H1 (cell line): ENCODE results near the gene SOX12. TPM values are rescaled to one million over a fixed set of nuclear protein-coding genes. Genes with fewer than 3 reads are reported as not detected.
A peak's percentile ranks its signal among the peaks of the same experiment; 100 is the strongest.

Source experiments
- CTCF ChIA-PET: fragments of 300-600 bp; sonication (Branson Sonifier 250); formaldehyde crosslinking; loops from one replicate; lab custom pipeline; 2021; ENCODE audit not compliant: partially characterized antibody; lab: Charles Lee
- POLR2A ChIA-PET: fragments of 300-600 bp; sonication (Branson Sonifier 250); formaldehyde crosslinking; loops from one replicate; lab custom pipeline; 2021; ENCODE audit warnings: inconsistent platforms; ENCODE audit not compliant: partially characterized antibody; lab: Charles Lee
- DNase-seq, 2 experiments: peaks; one replicate each; pipeline versions ENCODE4 v3.0.0 to v3.0.0-alpha.2; 2010 to 2022; ENCODE audit warnings: low spot score in 2 of 2, low read depth in 1 of 2, mixed read lengths in 1 of 2
- FAIRE-seq: peaks from 2 replicates; lab custom pipeline; 2011; peaks lifted over from hg19 to GRCh38; lab: Jason Lieb, UNC
- H2AFZ ChIP-seq: 2 replicates; pipeline ENCODE4 v1.8.1; 2012; ENCODE audit warnings: low read length, inconsistent platforms
- H2AK5ac ChIP-seq: 2 replicates; pipeline ENCODE4 v1.6.1; 2013; ENCODE audit warnings: low read depth, low read length
- H2BK120ac ChIP-seq: replicated peaks from 2 replicates; pipeline ENCODE3; 2013; ENCODE audit warnings: low read depth, low read length, inconsistent platforms
- H2BK12ac ChIP-seq: 2 replicates; pipeline ENCODE4 v1.6.1; 2013; ENCODE audit warnings: low read depth, low read length
- H2BK15ac ChIP-seq: 2 replicates; pipeline ENCODE4 v1.6.1; 2013; ENCODE audit warnings: low read length
- H2BK20ac ChIP-seq: 2 replicates; pipeline ENCODE4 v1.6.1; 2013; ENCODE audit warnings: low read length
- H2BK5ac ChIP-seq: 2 replicates; pipeline ENCODE4 v1.6.1; 2013; ENCODE audit warnings: low read depth, low read length
- H3K14ac ChIP-seq: 2 replicates; pipeline ENCODE4 v1.6.1; 2013; ENCODE audit warnings: inconsistent platforms; ENCODE audit not compliant: insufficient read length
- H3K18ac ChIP-seq: 2 replicates; pipeline ENCODE4 v1.6.1; 2013; ENCODE audit warnings: low read length; ENCODE audit errors: extremely low read depth
- H3K23ac ChIP-seq: 2 replicates; pipeline ENCODE4 v1.6.1; 2013; ENCODE audit warnings: inconsistent platforms; ENCODE audit not compliant: insufficient read length
- H3K23me2 ChIP-seq: 2 replicates; pipeline ENCODE4 v1.6.1; 2013; ENCODE audit warnings: low read depth, low read length
- H3K27ac ChIP-seq: 2 replicates; pipeline ENCODE4 v1.6.1; 2011; ENCODE audit warnings: low read depth, low read length, inconsistent platforms
- H3K27me3 ChIP-seq, 4 experiments: replicated peaks in 1 of 4; 1 replicate in 1 of 4; 2 replicates in 3 of 4; pipeline versions ENCODE4 v1.6.1 to v1.8.1; 2011 to 2013; ENCODE audit warnings: low read length in 3 of 4, mild to moderate bottlenecking in 3 of 4, inconsistent platforms in 2 of 4, mixed read lengths in 2 of 4, moderate library complexity in 1 of 4; ENCODE audit not compliant: control insufficient read depth in 3 of 4, insufficient read depth in 3 of 4; ENCODE audit errors: extremely low read depth in 1 of 4
- H3K36me3 ChIP-seq, 4 experiments: 2 replicates each; pipeline versions ENCODE4 v1.6.1 to v1.8.1; 2011 to 2013; ENCODE audit warnings: mild to moderate bottlenecking in 4 of 4, low read length in 3 of 4, moderate library complexity in 2 of 4, control low read depth in 1 of 4, inconsistent platforms in 1 of 4; ENCODE audit not compliant: insufficient read depth in 4 of 4, control insufficient read depth in 2 of 4
- H3K4ac ChIP-seq: replicated peaks from 2 replicates; pipeline ENCODE3; 2013; ENCODE audit warnings: low read length, low read depth, mixed read lengths, inconsistent platforms; ENCODE audit not compliant: insufficient read length
- H3K4me1 ChIP-seq, 4 experiments: replicated peaks in 1 of 4; 1 replicate in 1 of 4; 2 replicates in 3 of 4; pipeline versions ENCODE4 v1.6.1 to v1.8.1; 2011 to 2013; ENCODE audit warnings: low read length in 3 of 4, inconsistent platforms in 2 of 4, mixed read lengths in 1 of 4; ENCODE audit not compliant: insufficient read depth in 4 of 4, control insufficient read depth in 3 of 4
- H3K4me2 ChIP-seq, 2 experiments: 2 replicates each; pipeline versions ENCODE4 v1.6.1 to v1.8.1; 2011 to 2013; ENCODE audit warnings: low read depth in 2 of 2, low read length in 2 of 2, control low read depth in 1 of 2, inconsistent platforms in 1 of 2, mild to moderate bottlenecking in 1 of 2; ENCODE audit not compliant: insufficient read depth in 1 of 2
- H3K4me3 ChIP-seq, 4 experiments: fragments of 200-600, 300-600 bp in 1 of 4; sonication (generic), shearing (Covaris generic), sonication (Bioruptor Twin) in 1 of 4; 2 replicates each; pipeline versions ENCODE4 v1.5.1 to v1.8.1; 2011 to 2016; ENCODE audit warnings: low read length in 4 of 4, low read depth in 3 of 4, control low read depth in 2 of 4, inconsistent platforms in 2 of 4, mild to moderate bottlenecking in 2 of 4, mixed read lengths in 1 of 4, moderate library complexity in 1 of 4; ENCODE audit not compliant: insufficient read depth in 2 of 4; ENCODE audit errors: extremely low read depth in 1 of 4
- H3K56ac ChIP-seq: replicated peaks from 2 replicates; pipeline ENCODE3; 2013; ENCODE audit warnings: low read depth, mild to moderate bottlenecking, mixed read lengths, low read length, inconsistent platforms; ENCODE audit not compliant: insufficient read length
- H3K79me1 ChIP-seq: 2 replicates; pipeline ENCODE4 v1.6.1; 2013; ENCODE audit warnings: low read depth, low read length, control low read depth
- H3K79me2 ChIP-seq, 2 experiments: 2 replicates each; pipeline versions ENCODE4 v1.6.1 to v1.8.1; 2012 to 2013; ENCODE audit warnings: low read length in 2 of 2, mild to moderate bottlenecking in 2 of 2, inconsistent platforms in 1 of 2; ENCODE audit not compliant: insufficient read depth in 2 of 2, control insufficient read depth in 1 of 2
- H3K9ac ChIP-seq, 4 experiments: replicated peaks in 1 of 4; 1 replicate in 1 of 4; 2 replicates in 3 of 4; pipeline versions ENCODE4 v1.6.1 to v1.8.1; 2011 to 2013; ENCODE audit warnings: low read depth in 3 of 4, low read length in 3 of 4, control low read depth in 2 of 4, mild to moderate bottlenecking in 2 of 4, moderate library complexity in 2 of 4, inconsistent platforms in 1 of 4; ENCODE audit errors: extremely low read depth in 1 of 4
- H3K9me3 ChIP-seq, 2 experiments: 2 replicates each; pipeline versions ENCODE4 v1.6.1 to v1.8.1; 2012 to 2013; ENCODE audit warnings: mild to moderate bottlenecking in 2 of 2, moderate library complexity in 2 of 2, control low read depth in 1 of 2, inconsistent platforms in 1 of 2, low read depth in 1 of 2, low read length in 1 of 2, mixed read lengths in 1 of 2; ENCODE audit not compliant: insufficient read depth in 2 of 2
- H4K20me1 ChIP-seq, 2 experiments: replicated peaks in 1 of 2; 2 replicates each; pipeline versions ENCODE3 to v1.8.1; 2011 to 2013; ENCODE audit warnings: inconsistent platforms in 2 of 2, low read length in 2 of 2, mild to moderate bottlenecking in 1 of 2; ENCODE audit not compliant: insufficient read depth in 2 of 2, control insufficient read depth in 1 of 2
- H4K5ac ChIP-seq: 2 replicates; pipeline ENCODE4 v1.6.1; 2013; ENCODE audit warnings: low read length, low read depth, mixed read lengths, inconsistent platforms; ENCODE audit not compliant: insufficient read length
- H4K8ac ChIP-seq: 2 replicates; pipeline ENCODE4 v1.8.0; 2013; ENCODE audit warnings: mild to moderate bottlenecking, moderate library complexity, low read length, inconsistent platforms; ENCODE audit not compliant: insufficient read depth; ENCODE audit errors: extremely low read depth
- H4K91ac ChIP-seq: replicated peaks from 2 replicates; pipeline ENCODE3; 2013; ENCODE audit warnings: low read length, mixed read lengths, inconsistent platforms; ENCODE audit not compliant: insufficient read length
- BACH1 ChIP-seq: IDR thresholded peaks from 2 replicates; pipeline ENCODE4 v1.6.1; 2012; ENCODE audit warnings: low read length, improper control_type of control experiment
- CEBPB ChIP-seq: IDR thresholded peaks from 2 replicates; pipeline ENCODE4 v1.6.1; 2012; ENCODE audit warnings: low read depth, low read length
- CREB1 ChIP-seq: IDR thresholded peaks from 2 replicates; pipeline ENCODE4 v1.6.1; 2012; ENCODE audit warnings: inconsistent platforms
- GTF2F1 ChIP-seq: IDR thresholded peaks from 2 replicates; pipeline ENCODE4 v1.6.1; 2012; ENCODE audit warnings: low read depth, low read length, improper control_type of control experiment, borderline replicate concordance
- JUND ChIP-seq: IDR thresholded peaks from 2 replicates; pipeline ENCODE4 v1.6.1; 2011; ENCODE audit warnings: mild to moderate bottlenecking, improper control_type of control experiment, low read length
- POU5F1 ChIP-seq: IDR thresholded peaks from 2 replicates; pipeline ENCODE4 v1.6.1; 2011; ENCODE audit warnings: low read depth, mild to moderate bottlenecking, low read length, moderate library complexity
- RBBP5 ChIP-seq: IDR thresholded peaks from 2 replicates; pipeline ENCODE4 v1.7.1; 2012; ENCODE audit warnings: low read depth, mild to moderate bottlenecking, inconsistent platforms, low read length, moderate library complexity, borderline replicate concordance
- WGBS, 2 experiments: shearing (Covaris generic) in 1 of 2; methylation state at CpG; one replicate each; pipeline versions ENCODE4 v1.1.6 to v1.1.7; 2013 to 2015; ENCODE audit warnings: low lambda C conversion rate in 2 of 2, mixed read lengths in 2 of 2, inconsistent platforms in 1 of 2, low coverage in 1 of 2, missing lambda C conversion rate in 1 of 2; ENCODE audit not compliant: insufficient replicate concordance in 2 of 2, insufficient coverage in 1 of 2, insufficient read length in 1 of 2; ENCODE audit errors: extremely low coverage in 1 of 2, missing lambda C conversion rate in 1 of 2; 5-methylcytosine and 5-hydroxymethylcytosine counted together
- polyA plus RNA-seq, 7 experiments: library from polyadenylated mRNA; depleted of rRNA in 3 of 7; stranded (reverse) in 5 of 7; unstranded in 2 of 7; fragments of >200 nt in 5 of 7; fragments of 200-250 nt in 2 of 7; gene quantifications; 1 replicate in 5 of 7; 2 replicates in 1 of 7; 4 replicates in 1 of 7; pipeline versions ENCODE4 v1.2.1 to v1.2.3, GENCODE V29; 2011 to 2013; ENCODE audit warnings: missing spikeins in 2 of 7, mixed read lengths in 2 of 7
- total RNA-seq: library from RNA; stranded (reverse); fragmentation: NEBNext Ultra II Directional; extraction: Animal tissue kit (Norgen Biotek cat#: 25700); gene quantifications from 2 replicates; pipeline ENCODE4 v1.2.1, GENCODE V29; 2021

Gene SOX12
- total and polyA plus RNA-seq, 2 of the 8 experiments (the other 6 are each of a cell fraction or from before 2014, with no cell fraction given): 6.4 to 63.0 TPM

DNA sequence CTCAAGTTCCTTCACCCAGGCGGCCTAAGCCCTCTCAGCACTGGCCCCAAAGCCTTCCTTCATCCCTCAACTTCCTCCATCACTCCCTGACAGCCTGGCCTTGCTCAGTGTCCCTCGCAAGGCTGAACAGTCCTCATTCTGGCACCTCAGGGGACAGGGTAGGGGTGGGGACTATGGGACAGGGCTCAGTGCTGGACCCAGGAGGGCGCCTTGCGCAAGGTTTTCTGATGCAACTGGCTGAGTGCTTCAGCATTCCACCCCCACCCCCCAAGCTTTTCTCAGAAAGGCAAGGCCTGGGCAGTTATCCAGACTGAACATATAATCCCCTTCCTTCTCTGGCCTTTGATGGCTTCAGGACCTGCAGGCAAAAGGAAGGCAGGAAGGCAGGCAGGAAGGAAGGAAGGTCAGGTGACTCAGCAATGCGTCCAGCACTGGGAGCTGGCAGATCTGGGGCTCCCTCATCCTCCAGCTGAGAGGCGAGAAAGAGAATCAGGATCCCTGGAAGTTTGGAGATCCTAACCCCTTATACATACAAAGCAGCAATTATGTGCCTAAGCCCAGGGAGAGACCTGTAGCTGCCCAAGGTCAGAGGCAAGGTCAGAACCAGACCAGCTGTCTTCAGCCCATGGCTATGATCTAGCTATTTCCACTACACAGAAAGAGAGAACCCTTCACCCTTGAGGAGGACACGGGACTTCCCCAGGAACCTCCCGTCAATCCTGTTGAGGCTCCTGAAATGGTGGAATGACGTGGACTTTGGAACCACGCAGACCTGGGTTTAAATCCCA is 46.6 kb downstream of the SOX12 start:
- Histone ChIP-seq H3K9me3 (no peaks in the 10 kb centered on the region), H2AK5ac (peak overlapping the region; percentile 89), H3K4me2 (no peak overlapping the region; a peak in 1 of 4 replicates), H3K4me1 (peaks cover 0 to 5% (median 0%) of the 10 kb centered on the region in 4 experiments; a peak in 2 of 7 replicates), H2BK120ac (no peak overlapping the region), H3K9ac (peak overlapping the region in 1 of 4 experiments; percentile 4; a peak in 1 of 7 replicates), H4K20me1 (no peaks in the 10 kb centered on the region), H3K79me2 (no peaks in the 10 kb centered on the region; a peak in 1 of 4 replicates), H3K23me2 (no peaks in the 10 kb centered on the region), H3K14ac (no peak overlapping the region), H2BK20ac (peak overlapping the region; percentile 88; the same call in 1 of the 2 replicates), H3K4ac (no peak overlapping the region), H3K56ac (no peak overlapping the region), H4K91ac (peak overlapping the region; percentile 51), H4K5ac (peak overlapping the region; percentile 9), H3K18ac (peak overlapping the region; percentile 79), H3K36me3 (no peaks in the 10 kb centered on the region; a peak in 1 of 8 replicates), H3K27me3 (no peaks in the 10 kb centered on the region; a peak in 1 of 7 replicates), H3K4me3 (no peak overlapping the region), H2BK12ac (peak overlapping the region; percentile 70), H3K79me1 (no peaks in the 10 kb centered on the region), H2BK5ac (peak overlapping the region; percentile 82), H2AFZ (peak overlapping the region; percentile 67; the same call in 1 of the 2 replicates), H3K27ac (no peak overlapping the region), H4K8ac (no peak overlapping the region), H2BK15ac (peak overlapping the region; percentile 54; the same call in 1 of the 2 replicates), H3K23ac (no peak overlapping the region)
- DNase-seq (no peak), FAIRE-seq (no peak)
- ChIA-PET POLR2A (interaction anchor here (0.8 to 14.7 kb wide), 5 partner anchors 9 to 46 kb away, joined by 3 to 172 read pairs (median 6); partner anchors contain the start of genes SOX12 and TRIB3), CTCF (interaction anchor here (0.7 to 4.9 kb wide), 13 partner anchors 10 to 302 kb away, joined by 3 to 41 read pairs (median 3); no protein-coding TSS in a partner anchor)
- 86% methylated on average over 10 of the region's 10 CpGs; no CpG with 5 or more reads in 1 of the 2 experiments for WGBS, 2 experiments
- no peak for TF ChIP-seq POU5F1
- peak; percentile 84 for TF ChIP-seq CEBPB
- no peak for TF ChIP-seq BACH1
- no peak for TF ChIP-seq CREB1
- no peak for TF ChIP-seq GTF2F1
- no peak for TF ChIP-seq RBBP5
- no peak for TF ChIP-seq JUND
